ENCODE measurements around the gene PFDN2.

Gene PFDN2, protein sequence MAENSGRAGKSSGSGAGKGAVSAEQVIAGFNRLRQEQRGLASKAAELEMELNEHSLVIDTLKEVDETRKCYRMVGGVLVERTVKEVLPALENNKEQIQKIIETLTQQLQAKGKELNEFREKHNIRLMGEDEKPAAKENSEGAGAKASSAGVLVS

DNA sequence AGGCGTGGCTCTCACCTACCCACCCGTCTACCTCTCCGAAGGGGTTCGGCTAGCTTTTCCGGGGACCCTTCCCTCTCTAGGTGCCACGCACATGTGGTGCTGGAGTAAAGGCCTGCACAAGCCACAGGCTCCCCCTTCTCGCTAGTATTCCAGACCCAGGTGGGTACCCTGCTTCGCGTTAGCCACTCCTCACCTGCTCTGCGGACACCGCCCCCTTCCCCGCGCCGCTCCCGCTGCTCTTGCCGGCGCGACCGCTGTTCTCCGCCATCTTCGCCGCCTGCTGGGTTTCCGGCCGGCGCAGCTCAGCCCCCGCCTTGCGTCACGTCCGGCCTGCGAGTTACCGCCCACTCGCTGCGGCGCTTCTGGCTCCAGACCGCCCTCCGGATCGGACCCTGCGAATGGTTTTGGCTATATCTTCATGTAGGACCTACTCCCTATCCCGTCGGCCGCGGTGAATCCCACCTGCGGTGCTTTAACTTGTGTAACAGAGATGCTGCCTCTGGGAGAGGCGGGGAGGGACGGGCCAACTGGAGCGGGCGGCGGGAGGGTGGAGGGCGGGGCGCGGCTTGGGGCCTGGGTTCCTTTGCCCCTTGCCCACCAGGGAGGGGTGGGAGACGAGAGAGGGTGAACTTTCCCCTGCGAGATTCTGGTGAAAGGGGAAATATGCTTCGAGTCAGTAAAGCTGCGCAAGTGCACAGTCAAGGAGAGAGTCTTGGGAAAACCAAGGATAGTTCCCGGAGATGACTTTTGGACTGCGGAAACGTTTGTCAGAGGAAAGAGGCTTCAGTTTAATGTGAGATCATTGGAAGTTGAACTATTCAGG is at the start of gene PFDN2, which contains the start of gene NIT1:
Gene PFDN2 (minus strand): TSS at position 279 of the 823 bp plus-strand sequence. CDS start 11 bp downstream, at position 268.
Gene NIT1 (plus strand): TSS at position 347 of the 823 bp plus-strand sequence. CDS start 72 bp downstream, at position 419.
- DNase-seq (ENCODE audit: low read depth, low spot score), result peak; percentile 67

DNA sequence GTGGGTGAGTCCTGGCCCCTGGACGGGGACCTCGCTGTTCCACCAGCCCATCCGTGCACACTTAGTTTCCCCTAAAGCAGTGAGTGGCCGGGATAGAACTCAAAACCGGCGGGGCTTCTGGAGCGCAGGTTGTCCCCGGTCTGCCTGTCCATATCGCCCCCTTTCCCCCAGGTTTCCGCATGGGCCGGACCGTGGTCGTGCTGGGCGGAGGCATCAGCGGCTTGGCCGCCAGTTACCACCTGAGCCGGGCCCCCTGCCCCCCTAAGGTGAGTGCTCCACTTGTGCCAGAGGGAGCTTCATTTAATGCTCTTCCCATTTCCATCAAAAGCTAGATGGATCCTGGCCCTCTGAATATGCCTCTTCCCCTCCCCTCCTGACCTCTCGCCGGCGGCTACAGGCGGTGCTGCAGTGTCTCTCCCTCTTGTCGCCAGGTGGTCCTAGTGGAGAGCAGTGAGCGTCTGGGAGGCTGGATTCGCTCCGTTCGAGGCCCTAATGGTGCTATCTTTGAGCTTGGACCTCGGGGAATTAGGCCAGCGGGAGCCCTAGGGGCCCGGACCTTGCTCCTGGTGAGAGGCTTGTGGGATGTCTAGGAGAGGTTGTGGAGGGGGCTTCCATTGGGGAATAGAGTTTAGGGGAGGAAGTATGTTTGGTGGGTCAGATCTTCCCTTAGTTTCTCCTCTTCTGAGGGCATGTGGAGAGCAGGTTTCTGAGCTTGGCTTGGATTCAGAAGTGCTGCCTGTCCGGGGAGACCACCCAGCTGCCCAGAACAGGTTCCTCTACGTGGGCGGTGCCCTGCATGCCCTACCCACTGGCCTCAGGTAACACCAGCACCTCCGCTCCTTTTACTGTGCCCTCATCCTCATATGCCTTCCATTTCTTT is 49.1 kb upstream of the PFDN2 start:
- no peak for DNase-seq (ENCODE audit: low read depth, low spot score)

DNA sequence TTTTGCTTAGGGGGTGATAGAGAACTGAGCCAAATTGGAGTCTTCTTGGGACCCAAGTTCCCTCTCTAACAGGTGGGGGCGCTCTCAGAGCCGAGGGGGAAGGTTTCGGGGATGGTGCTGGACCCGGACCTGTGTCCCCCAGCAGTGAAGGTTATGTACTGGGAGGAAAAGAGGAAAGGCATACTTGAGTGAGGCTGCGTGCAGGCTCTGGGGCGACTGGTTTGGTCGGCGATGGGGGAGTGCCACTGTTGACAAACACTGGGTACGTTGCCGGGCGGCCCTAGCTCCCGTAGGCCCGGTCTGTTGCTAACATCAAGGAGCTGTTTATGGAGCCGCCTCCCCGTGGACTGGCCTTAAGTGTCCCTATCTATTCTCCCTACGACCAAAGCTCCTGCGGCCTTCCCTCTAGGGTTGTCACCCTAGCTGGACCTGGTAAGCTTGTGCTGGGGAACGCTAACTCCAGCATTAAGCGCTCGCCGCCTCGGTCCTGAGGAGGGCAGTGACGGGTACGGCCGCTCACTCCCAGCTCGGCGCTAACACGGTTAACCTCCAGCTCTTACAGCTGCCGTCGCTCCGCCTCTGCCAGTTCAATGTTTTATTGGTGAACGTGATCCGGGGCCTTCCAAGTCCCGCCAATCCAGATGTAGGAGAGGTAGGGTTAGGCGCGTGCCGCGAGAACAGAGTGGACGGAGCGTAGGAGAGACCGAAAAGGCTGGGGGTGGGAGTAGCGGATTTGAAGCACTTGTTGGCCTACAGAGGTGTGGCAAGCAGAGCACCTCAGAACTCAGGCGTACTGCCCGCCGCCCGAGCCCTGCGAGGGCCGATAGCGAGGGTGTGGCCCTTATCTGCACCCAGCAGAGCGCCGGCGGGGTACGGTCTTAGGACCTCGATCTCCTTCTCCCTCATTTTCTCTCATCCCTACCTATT is 48.2 kb upstream of the PFDN2 start, which contains the start of gene PPOX:
Gene PPOX (plus strand): TSS at position 685 of the 927 bp plus-strand sequence. CDS start 422 bp downstream, outside the sequence.
- peak; percentile 87 for DNase-seq (ENCODE audit: low read depth, low spot score)

DNA sequence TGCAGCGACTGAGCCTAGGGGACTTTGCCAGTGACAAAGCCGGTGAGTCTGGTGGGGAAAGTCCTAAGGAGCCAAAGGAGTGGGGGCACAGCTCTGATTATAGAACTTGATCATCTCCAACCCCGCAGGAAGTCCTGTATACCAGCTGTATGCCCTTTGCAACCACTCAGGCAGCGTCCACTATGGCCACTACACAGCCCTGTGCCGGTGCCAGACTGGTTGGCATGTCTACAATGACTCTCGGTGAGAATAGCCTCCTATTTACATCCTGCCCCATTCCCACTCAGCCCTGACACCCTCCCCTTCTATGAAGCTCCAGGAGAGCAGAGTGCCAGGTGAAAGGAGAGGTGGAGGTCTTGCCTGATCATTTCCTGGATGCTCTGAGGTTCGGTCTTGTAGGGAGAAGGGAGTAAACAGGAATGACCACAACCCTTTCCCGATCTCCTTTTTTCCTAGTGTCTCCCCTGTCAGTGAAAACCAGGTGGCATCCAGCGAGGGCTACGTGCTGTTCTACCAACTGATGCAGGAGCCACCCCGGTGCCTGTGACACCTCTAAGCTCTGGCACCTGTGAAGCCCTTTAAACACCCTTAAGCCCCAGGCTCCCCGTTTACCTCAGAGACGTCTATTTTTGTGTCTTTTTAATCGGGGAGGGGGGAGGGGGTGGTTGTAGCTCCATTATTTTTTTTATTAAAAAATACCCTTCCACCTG is 47.2 kb upstream of the PFDN2 start:
- DNase-seq (ENCODE audit: low read depth, low spot score), result no peak

DNA sequence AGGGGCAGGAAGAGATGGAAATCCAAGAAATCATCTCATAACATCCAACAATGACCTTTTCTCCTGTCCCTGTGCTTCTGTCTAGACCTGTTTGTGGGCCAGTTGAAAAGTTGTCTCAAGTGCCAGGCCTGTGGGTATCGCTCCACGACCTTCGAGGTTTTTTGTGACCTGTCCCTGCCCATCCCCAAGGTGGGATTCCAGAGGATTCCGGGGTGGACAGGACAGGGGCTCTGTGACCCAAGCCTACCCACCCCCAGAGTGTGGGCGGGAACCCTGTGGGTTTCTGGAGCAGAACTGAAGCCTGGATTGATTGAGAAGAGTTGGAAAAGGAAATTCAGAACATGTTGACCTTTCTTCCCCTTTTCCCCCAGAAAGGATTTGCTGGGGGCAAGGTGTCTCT is 46.0 kb upstream of the PFDN2 start:
- DNase-seq (ENCODE audit: low read depth, low spot score), result no peak

DNA sequence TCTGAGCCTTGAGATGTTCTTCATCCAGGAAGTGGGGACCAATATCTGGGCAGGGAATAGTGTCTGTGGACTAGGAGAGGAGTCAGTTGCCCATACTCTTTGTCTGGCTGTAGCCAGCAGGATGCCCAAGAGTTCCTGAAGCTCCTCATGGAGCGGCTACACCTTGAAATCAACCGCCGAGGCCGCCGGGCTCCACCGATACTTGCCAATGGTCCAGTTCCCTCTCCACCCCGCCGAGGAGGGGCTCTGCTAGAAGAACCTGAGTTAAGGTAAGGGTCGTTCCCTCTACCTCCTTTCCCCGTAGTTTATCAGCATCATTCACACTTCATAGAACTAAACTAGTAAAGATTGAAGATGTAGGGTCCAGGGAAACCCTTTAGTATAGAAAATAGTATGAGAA is 45.0 kb upstream of the PFDN2 start:
- no peak for DNase-seq (ENCODE audit: low read depth, low spot score)

DNA sequence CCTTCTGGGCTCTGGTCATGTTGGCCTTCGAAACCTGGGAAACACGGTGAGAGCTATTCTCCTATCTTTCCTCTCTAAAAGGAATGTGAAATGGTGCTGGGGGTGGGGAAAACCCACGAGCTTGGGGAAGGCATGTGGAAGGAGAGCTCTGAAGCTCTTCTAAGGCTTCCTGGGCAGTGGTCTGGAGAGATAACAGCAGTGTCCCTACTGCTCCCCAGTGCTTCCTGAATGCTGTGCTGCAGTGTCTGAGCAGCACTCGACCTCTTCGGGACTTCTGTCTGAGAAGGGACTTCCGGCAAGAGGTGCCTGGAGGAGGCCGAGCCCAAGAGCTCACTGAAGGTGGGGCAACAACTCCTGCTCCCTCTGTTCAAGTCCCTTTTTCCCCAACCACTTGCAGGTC is 44.2 kb upstream of the PFDN2 start:
- DNase-seq (ENCODE audit: low read depth, low spot score), result no peak

DNA sequence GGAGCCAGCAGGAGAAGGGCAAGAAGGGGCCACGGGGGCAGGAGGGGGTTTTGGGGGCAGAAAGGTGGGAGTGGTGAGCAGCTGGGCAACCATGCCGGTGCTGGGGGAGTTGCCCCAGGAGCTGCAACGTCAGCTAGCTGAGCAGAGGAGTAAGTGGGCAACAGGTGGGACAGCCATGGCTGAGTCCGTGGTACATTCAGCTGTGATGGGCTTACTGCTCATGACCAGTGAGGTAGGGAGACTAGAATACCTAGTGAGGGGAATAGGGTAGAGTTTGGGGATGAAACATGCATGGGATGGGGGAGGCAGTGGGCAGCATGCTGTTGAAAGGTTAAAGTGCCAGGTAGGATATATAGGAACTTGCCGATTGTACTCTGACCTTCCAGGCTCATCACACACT is 43.8 kb upstream of the PFDN2 start:
- DNase-seq (ENCODE audit: low read depth, low spot score), result no peak

DNA sequence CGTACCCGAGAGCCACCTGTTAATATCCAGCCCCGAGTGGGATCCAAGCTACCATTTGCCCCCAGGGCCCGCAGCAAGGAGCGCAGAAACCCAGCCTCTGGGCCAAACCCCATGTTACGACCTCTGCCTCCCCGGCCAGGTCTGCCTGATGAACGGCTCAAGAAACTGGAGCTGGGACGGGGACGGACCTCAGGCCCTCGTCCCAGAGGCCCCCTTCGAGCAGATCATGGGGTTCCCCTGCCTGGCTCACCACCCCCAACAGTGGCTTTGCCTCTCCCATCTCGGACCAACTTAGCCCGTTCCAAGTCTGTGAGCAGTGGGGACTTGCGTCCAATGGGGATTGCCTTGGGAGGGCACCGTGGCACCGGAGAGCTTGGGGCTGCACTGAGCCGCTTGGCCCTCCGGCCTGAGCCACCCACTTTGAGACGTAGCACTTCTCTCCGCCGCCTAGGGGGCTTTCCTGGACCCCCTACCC is 42.9 kb upstream of the PFDN2 start:
- DNase-seq (ENCODE audit: low read depth, low spot score), result no peak

DNA sequence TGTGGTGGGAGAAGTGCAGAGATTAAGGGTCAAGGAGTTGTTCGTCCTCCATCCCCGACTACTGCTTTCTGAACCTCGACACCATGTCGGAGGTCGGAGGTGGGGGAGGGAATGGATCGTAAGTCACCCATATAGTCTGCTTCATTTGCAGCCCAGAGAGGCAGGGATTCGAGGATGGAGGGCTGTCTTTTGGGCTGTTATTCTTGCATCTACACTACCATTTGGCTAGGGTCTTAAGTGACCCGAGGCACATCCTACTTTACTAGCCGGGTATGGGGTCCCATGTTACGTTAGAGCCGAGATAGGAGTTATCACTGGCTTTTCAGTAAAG is 42.0 kb upstream of the PFDN2 start:
- DNase-seq (ENCODE audit: low read depth, low spot score), result no peak

DNA sequence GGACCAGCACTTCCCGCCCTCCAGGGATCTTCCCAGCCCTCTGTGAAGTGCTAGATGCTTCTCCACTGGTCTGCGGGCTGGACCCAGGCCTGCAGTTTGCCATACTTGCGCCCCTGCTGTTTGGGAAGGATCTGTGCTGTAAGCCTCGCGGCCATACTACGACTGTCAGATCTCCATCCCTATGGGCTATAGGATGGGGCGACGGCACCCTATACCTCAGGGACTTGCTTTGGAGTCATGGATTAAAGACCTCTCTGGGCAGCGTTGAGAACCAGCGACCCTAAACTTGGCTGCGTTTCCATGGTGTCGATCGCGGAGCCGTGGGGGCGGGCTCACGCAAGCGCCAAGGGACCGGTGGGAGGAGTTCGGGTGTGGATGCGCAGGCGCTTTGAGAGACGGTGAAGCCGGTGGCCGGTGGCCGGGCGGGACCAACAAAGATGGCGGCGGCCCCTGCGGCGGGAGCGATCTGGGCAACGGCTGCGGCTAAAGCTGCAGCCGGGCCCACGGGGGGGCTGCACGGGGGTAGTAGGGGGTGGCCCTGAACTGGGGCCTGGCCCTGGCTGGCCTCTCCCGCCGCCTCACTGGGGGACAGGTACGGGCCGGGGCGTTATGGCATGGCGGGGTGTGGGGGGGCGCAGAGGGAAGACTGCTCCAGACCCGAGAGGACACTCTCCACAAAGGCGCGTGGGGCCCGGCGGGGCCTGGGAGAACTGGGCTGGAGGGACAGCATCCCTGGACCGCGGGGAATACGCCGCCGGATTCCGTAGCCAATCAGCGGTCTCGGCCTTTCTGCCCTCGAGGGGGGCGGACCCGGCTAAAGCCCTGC is 41.5 kb upstream of the PFDN2 start, which contains the start of gene USP21:
Gene USP21 (plus strand): TSS at position 414 of the 826 bp plus-strand sequence. CDS start 1,141 bp downstream, outside the sequence.
- peak; percentile 88 for DNase-seq (ENCODE audit: low read depth, low spot score)

DNA sequence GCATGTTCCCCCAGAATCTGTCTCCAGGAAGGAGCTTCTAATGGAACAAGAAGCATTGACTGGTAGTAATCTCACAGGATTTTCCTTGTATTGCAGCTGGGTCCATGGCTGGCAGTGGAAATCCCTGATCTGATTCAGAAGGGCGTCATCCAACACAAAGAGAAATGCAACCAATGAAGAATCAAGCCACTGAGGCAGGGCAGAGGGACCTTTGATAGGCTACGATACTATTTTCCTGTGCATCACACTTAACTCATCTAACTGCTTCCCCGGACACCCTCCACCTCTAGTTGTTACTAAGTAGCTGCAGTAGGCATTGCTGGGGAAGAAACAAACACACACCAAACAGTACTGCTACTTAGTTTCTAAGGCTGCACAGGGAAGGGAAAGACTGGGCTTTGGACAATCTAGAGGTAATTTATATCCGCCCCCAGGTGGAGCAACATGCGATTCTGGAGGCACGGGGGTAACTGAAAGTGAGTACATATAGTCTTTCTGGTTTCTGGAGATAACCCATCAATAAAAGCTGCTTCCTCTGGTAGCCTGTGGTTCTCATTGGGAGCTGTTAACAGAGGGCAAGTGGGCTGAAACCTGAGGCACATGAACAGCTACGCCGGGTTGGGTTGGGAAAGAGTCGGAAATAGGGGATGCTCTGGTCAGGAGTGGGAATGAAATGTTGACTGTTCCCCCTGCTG is 40.6 kb upstream of the PFDN2 start:
- DNase-seq (ENCODE audit: low read depth, low spot score), result no peak

DNA sequence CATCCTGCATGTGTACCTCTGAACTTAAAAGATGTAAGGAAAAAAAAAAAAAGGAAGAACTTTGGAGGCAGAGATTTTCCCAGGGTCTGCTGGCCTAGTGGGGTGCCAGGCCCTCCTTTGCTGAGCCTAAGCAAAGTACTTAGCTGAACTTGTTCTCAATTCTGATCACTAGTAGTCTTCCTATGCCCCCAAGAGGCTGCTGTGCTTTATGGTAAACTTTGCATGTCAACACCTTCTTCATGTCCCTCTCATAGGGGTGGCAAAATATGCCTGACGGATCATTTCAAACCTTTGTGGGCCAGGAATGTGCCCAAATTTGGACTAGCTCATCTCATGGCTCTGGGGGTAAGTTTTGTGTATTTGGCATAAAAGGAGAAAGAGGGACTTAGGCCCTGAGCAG is 40.0 kb upstream of the PFDN2 start:
- no peak for DNase-seq (ENCODE audit: low read depth, low spot score)

DNA sequence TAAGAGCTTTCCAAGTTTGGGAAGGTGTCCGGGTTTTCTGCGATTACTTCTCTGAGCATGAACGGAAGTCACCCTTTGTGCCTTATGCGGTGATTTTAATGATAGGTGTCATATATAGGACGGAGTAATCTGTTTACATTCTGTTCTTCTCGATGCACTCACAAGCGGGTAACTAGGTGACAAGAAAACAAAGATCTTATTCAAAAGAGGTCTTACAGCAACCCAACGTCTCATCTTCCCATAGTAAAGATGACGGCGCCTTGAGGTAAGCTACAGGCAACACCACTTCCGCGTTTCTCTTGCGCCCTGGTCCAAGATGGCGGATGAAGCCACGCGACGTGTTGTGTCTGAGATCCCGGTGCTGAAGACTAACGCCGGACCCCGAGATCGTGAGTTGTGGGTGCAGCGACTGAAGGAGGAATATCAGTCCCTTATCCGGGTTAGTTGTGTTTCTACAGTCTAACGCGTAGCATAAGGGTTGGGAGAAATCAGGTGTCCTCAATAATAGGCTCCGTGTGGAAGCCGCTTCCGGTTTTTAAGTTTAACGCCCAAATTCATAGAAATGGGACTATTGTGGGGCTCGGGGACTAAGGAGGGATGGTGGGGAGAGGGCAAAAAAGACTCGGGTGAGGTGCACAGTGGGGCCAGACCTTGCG is 36.0 kb upstream of the PFDN2 start, which contains the start of gene UFC1:
Gene UFC1 (plus strand): TSS at position 297 of the 656 bp plus-strand sequence. CDS start 20 bp downstream, at position 317.
- peak; percentile 63 for DNase-seq (ENCODE audit: low read depth, low spot score)

DNA sequence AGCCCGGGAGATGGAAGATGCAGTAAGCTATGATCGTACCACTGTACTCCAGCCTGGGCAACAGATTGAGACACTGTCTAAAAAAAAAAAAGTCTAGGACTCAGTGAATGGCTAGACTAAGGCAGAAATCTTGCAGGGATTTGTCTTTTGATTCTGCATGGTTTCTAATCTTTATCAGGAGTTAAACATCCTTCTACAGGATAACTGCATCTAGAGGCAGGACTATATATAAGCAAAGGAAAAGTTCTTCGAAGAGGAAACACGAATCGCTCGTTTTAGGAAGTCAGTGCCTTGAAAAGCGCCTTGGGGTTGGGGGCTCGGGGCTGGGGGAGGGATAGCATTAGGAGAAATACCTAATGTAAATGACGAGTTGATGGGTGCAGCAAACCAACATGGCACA is 35.3 kb upstream of the PFDN2 start:
- DNase-seq (ENCODE audit: low read depth, low spot score), result no peak

DNA sequence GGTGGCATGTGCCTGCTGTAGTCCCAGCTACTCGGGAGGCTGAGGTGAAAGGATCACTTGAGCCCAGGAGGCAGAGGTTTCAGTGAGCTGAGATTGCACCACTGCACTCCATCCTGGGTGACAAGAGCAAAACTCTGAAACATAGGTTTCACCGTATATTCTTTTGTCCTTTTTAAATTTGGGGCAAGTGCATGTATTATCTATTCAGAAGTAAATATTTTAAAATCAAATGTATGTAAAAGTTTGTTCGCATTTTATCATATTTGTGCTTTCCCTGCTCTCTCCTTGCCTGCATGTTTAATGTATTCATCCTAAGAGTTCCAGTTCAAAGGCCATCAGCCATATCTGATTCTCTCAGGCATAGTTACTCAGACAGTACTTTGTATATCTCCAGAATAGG is 28.0 kb upstream of the PFDN2 start:
- DNase-seq (ENCODE audit: low read depth, low spot score), result no peak

DNA sequence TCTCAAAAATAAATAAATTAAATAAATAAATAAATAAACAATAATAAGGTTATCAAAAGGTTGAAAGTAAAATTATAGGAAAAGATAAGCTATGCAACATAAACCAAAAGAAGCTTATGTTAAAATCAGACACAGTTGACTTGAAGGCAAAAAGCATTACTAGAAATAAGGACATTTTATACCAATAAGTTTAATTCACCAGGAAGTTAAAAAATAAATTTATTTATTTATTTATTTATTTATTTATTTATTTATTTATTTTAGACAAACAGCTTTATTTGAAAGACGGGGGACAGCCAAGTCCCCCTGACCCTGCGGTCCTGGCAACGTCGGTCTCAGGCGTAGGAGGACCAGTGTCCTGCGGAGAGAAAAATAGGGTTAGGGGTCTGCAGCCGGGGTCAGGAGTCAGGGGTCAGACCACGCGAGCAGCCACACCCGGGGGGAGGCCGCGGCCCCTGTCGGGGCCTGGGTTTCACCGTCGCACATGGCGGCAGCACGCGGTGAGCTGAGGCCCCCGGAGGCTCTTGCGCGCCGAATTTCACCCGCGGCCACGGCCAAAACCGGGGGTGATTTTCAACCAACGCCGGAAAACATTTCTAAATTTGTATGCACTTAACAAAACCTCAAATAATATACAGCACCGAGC is 23.0 kb upstream of the PFDN2 start:
- DNase-seq (ENCODE audit: low read depth, low spot score), result no peak

All from activated CD4-positive, CD25-positive, alpha-beta regulatory T cell treated with anti-CD3 and anti-CD28 coated beads, Interleukin-2, amount 50 U/mL, for 16 hours (primary cell).